GM21515 (cell line): ENCODE measurements around the gene LRRC38.
"Not testable (repeated sequence)": the region's sequence is repeated elsewhere in the genome, so short reads cannot be mapped to it uniquely, and the experiment has no call there.

Experiments
- ATAC-seq: cut with Tn5 transposase; IDR thresholded peaks from one replicate; pipeline ENCODE4 v1.9.1; 2021; ENCODE audit not compliant: unreplicated experiment

LRRC38 gene

DNA sequence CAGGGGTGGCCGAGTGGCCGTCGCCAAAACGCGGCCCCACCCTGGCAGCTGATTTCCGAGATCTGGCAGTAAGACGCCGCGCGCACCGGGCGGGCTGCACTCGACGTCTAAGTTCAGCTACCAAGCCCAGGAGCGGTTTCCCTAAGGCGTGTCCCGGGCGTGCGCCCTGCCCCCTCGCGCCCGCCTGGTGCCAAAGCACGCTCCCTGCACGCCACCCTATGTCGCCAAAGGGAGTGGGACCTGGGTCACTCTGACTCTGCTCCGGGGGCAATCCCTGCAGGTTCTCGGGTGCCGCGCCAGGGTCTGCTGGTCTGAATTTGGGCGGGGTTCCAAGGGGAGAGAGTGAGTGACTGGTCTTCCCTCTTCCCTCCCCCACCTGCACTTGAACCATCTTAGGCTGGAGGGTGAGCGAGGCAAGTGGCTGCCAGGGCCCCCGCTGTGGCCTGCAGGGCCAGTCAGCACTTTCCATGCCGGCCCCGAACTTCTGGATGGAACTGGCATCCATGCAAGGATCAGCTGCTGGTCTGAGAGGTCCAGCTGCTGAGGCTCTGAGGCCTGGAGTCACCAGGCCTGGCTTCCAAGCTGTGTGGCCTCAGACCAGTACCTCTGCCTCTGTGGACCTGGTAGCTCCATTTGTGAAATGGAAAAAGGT is at the start of gene LRRC38:
Gene LRRC38, minus strand, starts transcription at position 109 of the 652 bp plus-strand sequence. CDS start 410 bp downstream, outside the sequence.
- no peak for ATAC-seq

- ATAC-seq = not testable (repeated sequence)
Observed at GRCh38 chr1:13562981-13563380, 49.2 kb upstream of the LRRC38 start.

DNA sequence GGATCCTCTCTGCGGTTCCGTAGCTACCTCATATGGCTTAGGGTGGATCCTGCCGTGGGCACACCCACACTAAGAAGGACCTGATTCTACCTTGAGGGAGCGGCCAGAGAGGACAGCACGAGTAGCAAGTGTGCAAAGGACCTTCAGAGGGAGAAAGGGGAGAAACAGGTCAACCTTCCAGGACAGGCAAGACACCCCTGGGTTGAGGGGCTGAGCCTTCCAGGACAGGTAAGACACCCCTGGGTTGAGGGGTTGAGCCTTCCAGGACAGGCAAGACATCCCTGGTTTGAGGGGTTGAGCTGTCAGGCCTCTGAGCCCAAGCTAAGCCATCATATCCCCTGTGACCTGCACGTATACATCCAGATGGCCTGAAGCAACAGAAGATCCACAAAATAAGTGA is 46.7 kb upstream of the LRRC38 start:
- ATAC-seq = no peak

GRCh38 chr1:13556224-13556764 is 42.5 kb upstream of the LRRC38 start:
- no peak for ATAC-seq

GRCh38 chr1:13554798-13555197 is 41.0 kb upstream of the LRRC38 start:
- no peak for ATAC-seq

DNA sequence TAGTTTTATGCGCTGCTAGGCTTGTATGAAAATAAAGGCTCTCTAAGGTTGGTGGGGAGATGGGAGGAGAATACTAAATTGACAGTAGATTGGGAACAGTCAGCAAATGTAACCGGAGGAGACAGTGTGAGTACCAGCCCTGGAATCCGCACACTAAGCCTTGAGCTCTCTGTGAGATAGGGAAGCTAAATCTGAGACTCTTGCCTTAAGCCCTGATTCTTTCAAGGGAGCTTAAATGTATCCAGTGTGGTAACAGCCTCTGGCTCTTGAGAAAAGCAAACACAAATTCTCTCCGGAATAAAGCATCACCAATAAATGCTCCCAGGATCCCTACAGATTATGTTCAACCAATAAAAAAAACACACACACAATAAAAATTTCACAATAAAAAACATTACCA is 36.9 kb upstream of the LRRC38 start:
- ATAC-seq = no peak

DNA sequence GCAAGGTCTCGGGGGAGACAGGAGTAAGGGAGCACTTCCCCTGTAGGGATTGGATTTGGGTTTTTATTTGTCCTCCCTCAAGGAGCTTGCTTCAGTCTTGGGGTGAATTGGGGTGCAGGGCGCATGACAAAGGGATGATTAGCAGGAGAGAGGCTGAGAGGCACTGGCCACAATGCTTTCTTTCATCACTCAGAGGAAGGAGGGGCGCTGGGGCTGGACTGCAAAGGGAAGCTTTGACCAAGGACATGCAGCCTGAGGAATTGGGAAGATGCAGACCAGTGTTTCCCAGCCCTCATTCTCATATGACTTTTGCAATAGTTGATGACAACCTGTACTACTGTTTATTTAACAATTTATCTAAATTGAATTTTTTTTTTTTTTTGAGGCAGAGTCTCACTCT is 35.7 kb upstream of the LRRC38 start:
- ATAC-seq = no peak

DNA sequence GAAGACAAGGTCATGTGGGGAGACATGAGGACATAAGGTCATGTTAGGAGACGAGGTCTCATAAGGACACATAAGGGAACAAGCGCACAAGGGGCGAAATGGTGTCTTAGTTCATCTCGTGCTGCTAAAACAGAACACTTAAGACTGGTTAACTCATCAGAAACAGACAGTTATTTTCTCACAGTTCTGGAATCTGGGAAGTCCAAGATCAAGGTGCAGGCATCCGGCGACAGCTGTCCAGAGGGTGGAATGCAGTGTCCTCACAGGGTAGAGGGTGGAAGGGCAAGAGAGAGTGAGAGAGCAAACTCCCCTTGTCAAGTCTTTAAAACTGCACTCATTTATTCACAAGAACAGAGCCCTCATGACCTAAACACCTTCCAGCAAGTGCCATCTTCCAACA is 35.2 kb upstream of the LRRC38 start:
- no peak for ATAC-seq

- ATAC-seq = no peak
Observed at GRCh38 chr1:13548281-13548680, 34.5 kb upstream of the LRRC38 start.

DNA sequence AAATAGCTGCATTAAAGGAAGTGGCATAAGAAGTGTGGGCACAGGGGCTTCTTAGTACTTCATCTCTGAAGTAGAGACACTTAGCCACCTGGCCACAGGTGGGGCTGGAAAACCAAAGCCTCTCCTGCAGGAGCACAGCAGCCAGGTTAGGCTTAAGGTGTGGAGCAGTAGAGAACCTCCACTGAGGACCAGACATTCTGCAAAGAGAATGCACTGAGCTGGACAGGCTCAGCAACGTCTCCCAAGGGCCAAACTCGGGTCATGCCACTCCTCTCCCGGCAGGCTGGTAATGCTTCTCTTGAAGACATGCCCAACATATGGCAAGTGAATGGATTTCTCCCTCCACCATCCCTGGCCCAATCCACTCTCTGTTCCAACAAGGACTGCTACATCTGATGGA is 33.0 kb upstream of the LRRC38 start:
- ATAC-seq = no peak

GRCh38 chr1:13544221-13544556 is 30.4 kb upstream of the LRRC38 start:
- no peak for ATAC-seq

DNA sequence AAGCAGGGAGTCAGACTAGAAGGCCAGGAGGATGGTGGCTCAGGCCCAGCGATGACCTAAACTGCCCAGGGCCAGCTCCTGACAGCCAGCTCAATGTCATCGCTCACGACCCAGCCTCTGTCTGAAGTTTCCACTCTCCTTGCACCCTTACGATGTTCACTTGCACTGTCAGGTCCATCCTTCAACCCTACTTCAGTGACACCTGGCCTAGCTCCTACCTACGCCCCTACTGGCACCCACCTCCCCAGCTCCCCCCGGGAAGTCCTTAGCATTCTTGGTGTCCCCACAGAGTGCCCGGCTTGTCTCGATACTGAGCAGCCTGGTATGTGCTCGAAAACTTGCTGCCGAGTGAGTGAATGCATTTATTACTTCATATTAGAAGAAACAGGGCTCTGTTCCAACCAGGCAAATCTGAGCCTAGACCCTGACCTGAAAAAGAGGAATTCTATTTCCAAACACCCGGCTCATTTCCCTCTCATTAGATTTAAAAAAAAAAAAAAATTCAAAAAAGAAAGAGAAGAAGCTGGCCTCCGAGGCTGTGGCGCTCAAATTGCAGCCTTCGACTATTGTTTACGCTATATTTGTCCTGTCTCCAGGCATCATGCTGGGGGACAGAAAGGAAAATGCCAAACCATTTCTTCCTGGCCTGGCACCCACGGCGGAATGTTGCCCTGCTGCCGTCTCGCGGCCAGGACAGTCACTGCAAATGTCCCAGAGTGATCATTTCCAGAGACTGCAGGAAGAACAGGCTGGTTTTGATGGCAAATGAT is 29.8 kb upstream of the LRRC38 start:
- no peak for ATAC-seq

GRCh38 chr1:13541435-13542215 is 27.8 kb upstream of the LRRC38 start:
- no peak for ATAC-seq

GRCh38 chr1:13540866-13541265 is 27.1 kb upstream of the LRRC38 start:
- no peak for ATAC-seq

- ATAC-seq = no peak
Observed at GRCh38 chr1:13539683-13540082, 25.9 kb upstream of the LRRC38 start.

DNA sequence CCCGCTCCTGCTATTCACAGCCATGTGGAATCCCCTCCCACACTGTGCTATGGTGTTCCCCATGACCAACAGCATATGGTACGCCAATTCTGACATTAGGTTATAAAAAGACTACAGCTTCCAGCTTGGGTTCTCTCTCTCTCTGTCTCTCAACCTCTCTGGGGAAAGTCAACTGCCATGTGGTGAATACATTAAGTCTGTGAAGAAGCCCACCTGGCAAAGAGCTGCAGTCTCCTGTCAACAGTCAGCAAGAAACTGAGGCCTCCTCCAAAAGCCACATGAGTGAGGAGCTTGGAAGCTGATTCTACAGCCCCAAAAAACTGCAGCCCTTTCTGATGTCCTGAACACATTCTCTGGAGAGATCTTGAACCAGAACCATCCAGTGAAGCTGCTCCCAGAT is 25.0 kb upstream of the LRRC38 start:
- ATAC-seq = no peak

DNA sequence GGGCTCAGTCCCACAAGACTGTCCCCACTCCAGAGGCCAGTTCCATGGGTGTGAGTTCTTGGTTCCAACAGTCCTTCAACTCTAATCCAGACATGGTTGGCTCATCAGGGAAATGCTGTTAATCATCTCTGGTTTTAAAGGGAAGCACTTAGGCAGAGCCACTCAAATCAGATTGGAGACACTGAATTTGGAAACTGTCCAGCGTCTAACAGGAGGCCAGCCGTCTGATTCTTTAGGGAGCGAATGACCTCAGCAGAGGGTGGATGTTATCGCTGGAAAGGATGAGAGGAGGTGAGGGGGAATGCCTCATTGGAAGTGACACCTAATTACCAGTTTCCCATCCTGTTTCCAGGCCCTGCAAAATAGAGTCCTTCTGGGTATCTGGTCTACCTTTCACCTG is 22.8 kb upstream of the LRRC38 start:
- no peak for ATAC-seq

DNA sequence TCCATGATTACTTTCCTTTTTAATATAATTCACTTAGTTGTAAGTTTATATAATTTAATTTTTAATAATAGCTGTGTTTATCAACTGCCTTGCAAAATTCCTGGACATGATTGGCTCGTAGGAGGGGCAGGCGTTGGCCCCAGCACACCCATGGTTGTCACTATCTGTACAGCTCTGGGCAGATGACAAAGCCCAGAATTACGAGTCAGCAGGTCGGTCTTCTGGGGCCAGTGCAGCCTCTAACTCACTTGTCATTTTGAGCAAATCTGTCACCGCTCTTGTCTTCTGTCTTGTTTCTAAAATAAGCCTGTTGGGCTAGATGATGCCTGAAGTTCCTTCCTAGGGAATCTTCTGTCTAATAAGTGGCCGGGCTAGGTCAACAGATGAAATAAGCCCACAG is 21.4 kb upstream of the LRRC38 start:
- ATAC-seq = no peak

DNA sequence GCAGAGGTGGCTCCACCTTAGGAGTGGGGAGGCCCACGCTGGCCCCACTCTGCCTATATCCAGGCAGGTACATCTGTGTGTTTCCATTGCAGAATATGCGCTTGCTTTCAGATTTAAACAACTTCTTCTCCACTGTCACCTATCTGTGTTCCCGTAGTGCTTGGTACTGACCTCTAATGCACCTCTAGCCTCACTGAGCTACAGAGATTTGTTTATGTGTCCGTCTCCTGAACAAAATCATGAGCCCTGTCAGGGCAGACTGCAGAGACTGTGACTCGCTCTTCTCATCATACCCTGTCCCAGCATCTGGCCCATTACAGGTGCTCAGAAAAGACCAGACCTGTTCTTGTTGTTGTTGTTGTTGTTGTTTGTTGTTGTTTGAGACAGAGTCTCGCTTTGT is 14.5 kb upstream of the LRRC38 start:
- ATAC-seq = no peak

DNA sequence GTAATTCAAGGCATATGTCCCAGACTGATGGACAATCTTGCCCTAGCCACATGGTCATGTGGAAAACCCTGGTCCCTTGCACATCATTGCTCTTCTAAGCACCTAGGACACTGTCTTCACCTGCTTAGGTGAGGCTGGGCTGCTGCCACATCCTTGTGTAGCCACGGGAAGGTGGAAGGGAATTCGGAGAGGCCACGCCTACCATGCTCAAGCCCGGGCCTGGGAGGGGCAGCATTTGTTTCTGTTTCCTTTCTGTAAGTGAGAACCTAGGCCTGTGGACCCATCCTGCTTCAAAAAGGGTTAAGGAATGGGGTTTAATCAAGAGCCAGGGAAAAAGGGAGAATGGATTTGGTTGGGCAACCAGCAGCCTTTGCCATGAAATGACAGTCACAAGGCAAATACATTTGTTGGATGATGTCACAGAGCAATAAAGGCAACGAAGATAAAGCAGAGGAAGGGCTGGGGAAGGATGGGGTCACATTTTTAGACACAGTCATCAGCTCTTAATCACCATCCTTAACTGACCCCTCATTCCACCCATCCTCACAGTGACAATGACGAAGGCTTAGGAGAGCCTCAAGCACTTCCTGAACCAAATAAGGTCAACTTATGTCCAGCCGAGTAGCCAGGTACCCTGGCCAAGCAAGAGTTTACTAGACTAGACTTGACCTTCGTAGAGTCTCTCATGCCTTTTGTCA is 10.1 kb upstream of the LRRC38 start:
- no peak for ATAC-seq

DNA sequence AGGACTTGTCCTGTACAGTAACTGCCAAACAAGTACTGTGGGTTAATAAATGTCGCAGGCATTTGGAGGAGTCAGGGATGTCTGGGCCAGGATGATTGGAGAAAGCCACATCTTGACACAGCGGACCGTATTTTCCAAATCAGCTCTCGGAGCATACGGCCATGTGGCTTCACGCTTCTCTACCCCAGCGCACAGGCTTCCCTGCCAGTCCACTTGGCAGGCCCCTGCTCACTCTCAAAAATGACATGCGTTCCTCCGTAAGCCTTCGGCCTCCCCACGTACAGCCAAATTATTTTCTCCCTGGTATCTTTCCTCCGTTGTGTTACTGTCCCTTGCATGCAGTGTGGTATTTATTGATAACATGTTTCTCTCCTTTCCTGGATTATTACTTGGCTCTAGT is 7.2 kb upstream of the LRRC38 start:
- no peak for ATAC-seq
